Measurements from ENCODE around the gene SH3GL2.

SH3GL2 gene

GRCh38 chr9:17589771-17590170 is 10.9 kb downstream of the SH3GL2 start:
- Histone ChIP-seq H4K8ac (ENCODE audit: low read depth, low read length) (no peak overlapping the region), H3K14ac (ENCODE audit: low read length) (no peak overlapping the region), H3K4ac (ENCODE audit: low read depth, low read length) (no peak overlapping the region), H3K23ac (ENCODE audit: low read length) (no peak overlapping the region), H3K27ac (ENCODE audit: low read depth, low read length) (no peak overlapping the region), H3K18ac (ENCODE audit: low read length) (no peak overlapping the region), H2BK5ac (ENCODE audit: low read depth, low read length, poor library complexity) (no peak overlapping the region), H3K9ac (ENCODE audit: low read length) (no peak overlapping the region), H3K79me2 (ENCODE audit: control insufficient read depth, insufficient read depth, low read length, poor library complexity) (no peaks in the 10 kb centered on the region), H2AFZ (ENCODE audit: insufficient read depth, low read length, poor library complexity) (no peak overlapping the region), H3K36me3 (ENCODE audit: control insufficient read depth in 1 of 2, insufficient read depth in 2 of 2, low read length in 2 of 2) (no peaks in the 10 kb centered on the region), H4K12ac (ENCODE audit: low read depth, low read length) (no peak overlapping the region), H3K9me3 (ENCODE audit: insufficient read depth, low read depth, low read length) (no peaks in the 10 kb centered on the region), H3K27me3 (ENCODE audit: insufficient read depth, low read length) (no peaks in the 10 kb centered on the region), H2BK120ac (ENCODE audit: insufficient read depth, low read length, poor library complexity) (no peak overlapping the region), H3K4me2 (ENCODE audit: low read length) (no peak overlapping the region), H3K79me1 (ENCODE audit: low read length) (no peaks in the 10 kb centered on the region), H2BK12ac (ENCODE audit: low read length) (no peak overlapping the region), H3K4me3 (ENCODE audit: low read depth, low read length) (no peak overlapping the region), H4K91ac (ENCODE audit: low read depth, low read length) (no peak overlapping the region), H2AK5ac (ENCODE audit: low read length) (no peak overlapping the region), H3K4me1 (ENCODE audit: control insufficient read depth in 1 of 2, insufficient read depth in 2 of 2, low read length in 2 of 2) (no peaks in the 10 kb centered on the region)
- DNase-seq = no peak
- no CpG with 5 or more reads among the region's 5 CpGs for WGBS (ENCODE audit: extremely low coverage, insufficient coverage, insufficient read length)

- no peaks in the 10 kb centered on the region for H3K4me1 ChIP-seq (ENCODE audit: control insufficient read depth in 1 of 2, insufficient read depth in 2 of 2, low read length in 2 of 2)
- no peak overlapping the region for H3K4me2 ChIP-seq (ENCODE audit: low read length)
- H4K8ac ChIP-seq (ENCODE audit: low read depth, low read length) = no peak overlapping the region
- no CpG with 5 or more reads among the region's 3 CpGs for WGBS (ENCODE audit: extremely low coverage, insufficient coverage, insufficient read length)
- no peak overlapping the region for H3K4ac ChIP-seq (ENCODE audit: low read depth, low read length)
- no peak overlapping the region for H2BK5ac ChIP-seq (ENCODE audit: low read depth, low read length, poor library complexity)
- no peak overlapping the region for H2BK12ac ChIP-seq (ENCODE audit: low read length)
- H4K91ac ChIP-seq (ENCODE audit: low read depth, low read length) = no peak overlapping the region
- H3K23ac ChIP-seq (ENCODE audit: low read length) = no peak overlapping the region
- H3K18ac ChIP-seq (ENCODE audit: low read length) = no peak overlapping the region
- no peaks in the 10 kb centered on the region for H3K9me3 ChIP-seq (ENCODE audit: insufficient read depth, low read depth, low read length)
- H3K9ac ChIP-seq (ENCODE audit: low read length) = no peak overlapping the region
- H3K79me2 ChIP-seq (ENCODE audit: control insufficient read depth, insufficient read depth, low read length, poor library complexity) = no peaks in the 10 kb centered on the region
- no peak overlapping the region for H3K27ac ChIP-seq (ENCODE audit: low read depth, low read length)
- no peaks in the 10 kb centered on the region for H3K79me1 ChIP-seq (ENCODE audit: low read length)
- H3K14ac ChIP-seq (ENCODE audit: low read length) = no peak overlapping the region
- DNase-seq = no peak
- no peak overlapping the region for H2AK5ac ChIP-seq (ENCODE audit: low read length)
- no peak overlapping the region for H3K4me3 ChIP-seq (ENCODE audit: low read depth, low read length)
- no peak overlapping the region for H4K12ac ChIP-seq (ENCODE audit: low read depth, low read length)
- H2AFZ ChIP-seq (ENCODE audit: insufficient read depth, low read length, poor library complexity) = no peak overlapping the region
- H3K36me3 ChIP-seq (ENCODE audit: control insufficient read depth in 1 of 2, insufficient read depth in 2 of 2, low read length in 2 of 2) = no peaks in the 10 kb centered on the region
- no peaks in the 10 kb centered on the region for H3K27me3 ChIP-seq (ENCODE audit: insufficient read depth, low read length)
- no peak overlapping the region for H2BK120ac ChIP-seq (ENCODE audit: insufficient read depth, low read length, poor library complexity)
Measured at GRCh38 chr9:17594961-17595360, 16.1 kb downstream of the SH3GL2 start.

GRCh38 chr9:17597977-17598376 is 19.1 kb downstream of the SH3GL2 start:
- H3K18ac ChIP-seq (ENCODE audit: low read length) = no peak overlapping the region
- no peaks in the 10 kb centered on the region for H3K79me1 ChIP-seq (ENCODE audit: low read length)
- H3K9me3 ChIP-seq (ENCODE audit: insufficient read depth, low read depth, low read length) = no peaks in the 10 kb centered on the region
- no peak overlapping the region for H3K23ac ChIP-seq (ENCODE audit: low read length)
- H3K4me3 ChIP-seq (ENCODE audit: low read depth, low read length) = no peak overlapping the region
- no peak overlapping the region for H2BK120ac ChIP-seq (ENCODE audit: insufficient read depth, low read length, poor library complexity)
- WGBS (ENCODE audit: extremely low coverage, insufficient coverage, insufficient read length) = no CpG with 5 or more reads among the region's 3 CpGs
- no peak overlapping the region for H4K8ac ChIP-seq (ENCODE audit: low read depth, low read length)
- H3K4me2 ChIP-seq (ENCODE audit: low read length) = no peak overlapping the region
- no peak for DNase-seq
- no peaks in the 10 kb centered on the region for H3K36me3 ChIP-seq (ENCODE audit: control insufficient read depth in 1 of 2, insufficient read depth in 2 of 2, low read length in 2 of 2)
- no peak overlapping the region for H3K27ac ChIP-seq (ENCODE audit: low read depth, low read length)
- H2AK5ac ChIP-seq (ENCODE audit: low read length) = no peak overlapping the region
- no peaks in the 10 kb centered on the region for H3K4me1 ChIP-seq (ENCODE audit: control insufficient read depth in 1 of 2, insufficient read depth in 2 of 2, low read length in 2 of 2)
- no peak overlapping the region for H2BK5ac ChIP-seq (ENCODE audit: low read depth, low read length, poor library complexity)
- no peak overlapping the region for H3K9ac ChIP-seq (ENCODE audit: low read length)
- no peak overlapping the region for H2BK12ac ChIP-seq (ENCODE audit: low read length)
- no peak overlapping the region for H3K4ac ChIP-seq (ENCODE audit: low read depth, low read length)
- no peak overlapping the region for H3K14ac ChIP-seq (ENCODE audit: low read length)
- H3K79me2 ChIP-seq (ENCODE audit: control insufficient read depth, insufficient read depth, low read length, poor library complexity) = no peaks in the 10 kb centered on the region
- H4K91ac ChIP-seq (ENCODE audit: low read depth, low read length) = no peak overlapping the region
- no peak overlapping the region for H2AFZ ChIP-seq (ENCODE audit: insufficient read depth, low read length, poor library complexity)
- no peak overlapping the region for H4K12ac ChIP-seq (ENCODE audit: low read depth, low read length)
- no peaks in the 10 kb centered on the region for H3K27me3 ChIP-seq (ENCODE audit: insufficient read depth, low read length)

DNA sequence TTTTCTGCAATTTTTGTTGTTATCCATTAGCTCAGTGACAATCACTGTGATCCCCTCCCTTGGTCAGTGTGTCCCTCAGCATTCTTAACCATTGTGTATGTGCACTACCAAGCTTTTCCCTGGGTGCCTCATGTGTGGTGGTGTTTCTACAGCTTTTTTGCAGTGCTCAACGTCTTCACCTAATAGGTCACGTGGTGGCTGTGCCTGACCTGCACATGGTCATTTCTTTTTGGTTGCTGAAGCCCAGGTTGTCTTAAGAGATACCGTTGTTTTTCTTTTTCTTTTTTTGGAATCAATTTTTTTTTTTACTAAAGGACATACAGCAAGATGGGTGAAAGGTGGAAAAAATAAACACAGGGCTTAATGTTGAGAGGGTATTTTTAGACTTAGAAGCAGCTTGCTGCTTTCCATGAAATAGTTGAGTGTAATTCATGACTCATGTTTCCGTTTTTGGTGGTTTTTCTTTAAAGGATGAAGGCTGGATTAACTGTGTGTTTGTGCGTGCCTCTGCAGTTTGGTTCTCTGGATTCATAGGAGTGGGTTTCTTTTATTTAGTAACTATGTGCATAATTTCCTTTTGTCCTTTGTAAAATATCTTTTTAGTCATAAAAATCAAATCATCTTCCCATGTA is 22.2 kb downstream of the SH3GL2 start:
- Histone ChIP-seq H3K23ac (ENCODE audit: low read length) (no peak overlapping the region), H3K79me1 (ENCODE audit: low read length) (no peaks in the 10 kb centered on the region), H3K4me1 (ENCODE audit: control insufficient read depth in 1 of 2, insufficient read depth in 2 of 2, low read length in 2 of 2) (no peaks in the 10 kb centered on the region), H2AFZ (ENCODE audit: insufficient read depth, low read length, poor library complexity) (no peak overlapping the region), H2BK120ac (ENCODE audit: insufficient read depth, low read length, poor library complexity) (no peak overlapping the region), H3K27ac (ENCODE audit: low read depth, low read length) (no peak overlapping the region), H2BK12ac (ENCODE audit: low read length) (no peak overlapping the region), H3K27me3 (ENCODE audit: insufficient read depth, low read length) (no peaks in the 10 kb centered on the region), H3K9ac (ENCODE audit: low read length) (no peak overlapping the region), H3K79me2 (ENCODE audit: control insufficient read depth, insufficient read depth, low read length, poor library complexity) (no peaks in the 10 kb centered on the region), H3K4ac (ENCODE audit: low read depth, low read length) (no peak overlapping the region), H3K36me3 (ENCODE audit: control insufficient read depth in 1 of 2, insufficient read depth in 2 of 2, low read length in 2 of 2) (no peaks in the 10 kb centered on the region), H2AK5ac (ENCODE audit: low read length) (no peak overlapping the region), H3K9me3 (ENCODE audit: insufficient read depth, low read depth, low read length) (no peaks in the 10 kb centered on the region), H3K18ac (ENCODE audit: low read length) (no peak overlapping the region), H4K91ac (ENCODE audit: low read depth, low read length) (no peak overlapping the region), H4K8ac (ENCODE audit: low read depth, low read length) (no peak overlapping the region), H2BK5ac (ENCODE audit: low read depth, low read length, poor library complexity) (no peak overlapping the region), H3K4me3 (ENCODE audit: low read depth, low read length) (no peak overlapping the region), H3K14ac (ENCODE audit: low read length) (no peak overlapping the region), H4K12ac (ENCODE audit: low read depth, low read length) (no peak overlapping the region), H3K4me2 (ENCODE audit: low read length) (no peak overlapping the region)
- DNase-seq = no peak
- WGBS (ENCODE audit: extremely low coverage, insufficient coverage, insufficient read length) = no CpG with 5 or more reads among the region's 5 CpGs
